ENCODE measurements around the gene NFKB2. TPM values are rescaled to one million over a fixed set of nuclear protein-coding genes. Genes with fewer than 3 reads are reported as not detected.
A peak's percentile ranks its signal among the peaks of the same experiment; 100 is the strongest.

The NFKB2 gene
- total RNA-seq, 2 donors from 2014 or later = 28.7 to 45.2 TPM

- WGBS, 2 experiments (ENCODE audit: insufficient coverage in 1 of 2, insufficient read length in 1 of 2) = 93 to 95% methylated on average over 7 to 22 of the region's 22 CpGs
These were observed 5.3 kb downstream of the NFKB2 start for GRCh38 chr10:102400598-102401341.

GRCh38 chr10:102401342-102401654, 5.8 kb downstream of the NFKB2 start:
- 90% methylated on average over 5 to 8 of the region's 8 CpGs for WGBS, 2 experiments (ENCODE audit: insufficient coverage in 1 of 2, insufficient read length in 1 of 2)
- H3K27ac Mint-ChIP-seq = no peak overlapping the region
- DNase-seq = no peak

More at GRCh38 chr10:102400598-102401341, 5.3 kb downstream of the NFKB2 start:
- peaks cover 23% of the 10 kb centered on the region for H3K36me3 Mint-ChIP-seq (ENCODE audit: low read depth)
- H3K9me3 Mint-ChIP-seq = no peaks in the 10 kb centered on the region
- peaks cover 7% of the 10 kb centered on the region for H3K27me3 Mint-ChIP-seq (ENCODE audit: insufficient read depth)
- H3K27me3 ChIP-seq (ENCODE audit: control insufficient read depth, insufficient read depth, low read length, poor library complexity, severe bottlenecking) = no peaks in the 10 kb centered on the region
- no peak overlapping the region for H3K9ac ChIP-seq (ENCODE audit: extremely low read depth, low read length, poor library complexity, severe bottlenecking)
- H3K27ac Mint-ChIP-seq = no peak overlapping the region
- H3K36me3 ChIP-seq (ENCODE audit: control insufficient read depth, insufficient read depth, low read length) = peaks cover 25% of the 10 kb centered on the region
- H3K9me3 ChIP-seq (ENCODE audit: control insufficient read depth, low read length) = no peaks in the 10 kb centered on the region
- DNase-seq = no peak
- TF ChIP-seq CTCF (conservative IDR thresholded peaks at IDR 0.05) = no peak
- H3K4me3 Mint-ChIP-seq = no peak overlapping the region
- H3K4me3 ChIP-seq (ENCODE audit: low read length) = no peak overlapping the region
- no peak overlapping the region for H3K27ac ChIP-seq (ENCODE audit: low read depth, low read length)
- H3K4me1 Mint-ChIP-seq = peaks cover 9% of the 10 kb centered on the region
- peaks cover 7% of the 10 kb centered on the region for H3K4me1 ChIP-seq (ENCODE audit: control insufficient read depth, insufficient read depth, low read length)

GRCh38 chr10:102401735-102402511, 6.4 kb downstream of the NFKB2 start:
- Mint-ChIP-seq H3K4me1 (no peaks in the 10 kb centered on the region), H3K27me3 (ENCODE audit: insufficient read depth) (peaks cover 19% of the 10 kb centered on the region), H3K9me3 (no peaks in the 10 kb centered on the region), H3K36me3 (ENCODE audit: low read depth) (peaks cover 23% of the 10 kb centered on the region), H3K27ac (no peak overlapping the region), H3K4me3 (no peak overlapping the region)
- H3K4me3 ChIP-seq (ENCODE audit: low read length) = no peak overlapping the region
- no peaks in the 10 kb centered on the region for H3K4me1 ChIP-seq (ENCODE audit: control insufficient read depth, insufficient read depth, low read length)
- H3K36me3 ChIP-seq (ENCODE audit: control insufficient read depth, insufficient read depth, low read length) = peaks cover 25% of the 10 kb centered on the region
- no peak for TF ChIP-seq CTCF (conservative IDR thresholded peaks at IDR 0.05)
- WGBS, 2 experiments (ENCODE audit: insufficient coverage in 1 of 2, insufficient read length in 1 of 2) = 86 to 97% methylated on average over 5 to 17 of the region's 18 CpGs
- H3K27me3 ChIP-seq (ENCODE audit: control insufficient read depth, insufficient read depth, low read length, poor library complexity, severe bottlenecking) = peaks cover 4% of the 10 kb centered on the region
- H3K9me3 ChIP-seq (ENCODE audit: control insufficient read depth, low read length) = no peaks in the 10 kb centered on the region
- H3K9ac ChIP-seq (ENCODE audit: extremely low read depth, low read length, poor library complexity, severe bottlenecking) = no peak overlapping the region
- peak; percentile 72 for DNase-seq
- no peak overlapping the region for H3K27ac ChIP-seq (ENCODE audit: low read depth, low read length)

More at GRCh38 chr10:102401342-102401654, 5.8 kb downstream of the NFKB2 start:
- H3K27me3 Mint-ChIP-seq (ENCODE audit: insufficient read depth) = peaks cover 13% of the 10 kb centered on the region
- Histone ChIP-seq H3K27ac (ENCODE audit: low read depth, low read length) (no peak overlapping the region), H3K27me3 (ENCODE audit: control insufficient read depth, insufficient read depth, low read length, poor library complexity, severe bottlenecking) (no peaks in the 10 kb centered on the region), H3K4me1 (ENCODE audit: control insufficient read depth, insufficient read depth, low read length) (peaks cover 3% of the 10 kb centered on the region), H3K9ac (ENCODE audit: extremely low read depth, low read length, poor library complexity, severe bottlenecking) (no peak overlapping the region), H3K4me3 (ENCODE audit: low read length) (no peak overlapping the region), H3K9me3 (ENCODE audit: control insufficient read depth, low read length) (no peaks in the 10 kb centered on the region), H3K36me3 (ENCODE audit: control insufficient read depth, insufficient read depth, low read length) (peaks cover 25% of the 10 kb centered on the region)
- no peak overlapping the region for H3K4me3 Mint-ChIP-seq
- H3K36me3 Mint-ChIP-seq (ENCODE audit: low read depth) = peaks cover 23% of the 10 kb centered on the region
- no peak for TF ChIP-seq CTCF (conservative IDR thresholded peaks at IDR 0.05)
- peaks cover 4% of the 10 kb centered on the region for H3K4me1 Mint-ChIP-seq
- no peaks in the 10 kb centered on the region for H3K9me3 Mint-ChIP-seq
